Endothelial cell of umbilical vein (primary cell): Measurements from ENCODE around the gene CRLF1.

Experiments used
- CTCF ChIP-seq, 2 donors: IDR thresholded peaks; 1 replicate in 1 of 2; 2 replicates in 1 of 2; pipeline ENCODE4 v1.5.1; 2011; ENCODE audit warnings: low read length in 2 of 2, mild to moderate bottlenecking in 2 of 2, moderate library complexity in 2 of 2, control low read depth in 1 of 2, inconsistent platforms in 1 of 2, low read depth in 1 of 2; ENCODE audit not compliant: insufficient read depth in 1 of 2; ENCODE audit errors: extremely low read depth in 1 of 2
- EZH2 ChIP-seq: IDR thresholded peaks from 2 replicates; pipeline ENCODE4 v1.6.1; 2012; ENCODE audit warnings: borderline replicate concordance, low read depth, mild to moderate bottlenecking, moderate library complexity, low read length, inconsistent platforms; ENCODE audit not compliant: severe bottlenecking
- FOS ChIP-seq: IDR thresholded peaks from 2 replicates; pipeline ENCODE4 v1.6.1; 2011; ENCODE audit warnings: mild to moderate bottlenecking, low read length, moderate library complexity, borderline replicate concordance; ENCODE audit not compliant: insufficient read depth
- JUN ChIP-seq: IDR thresholded peaks from 2 replicates; pipeline ENCODE4 v1.6.1; 2011; ENCODE audit warnings: borderline replicate concordance, low read depth; ENCODE audit not compliant: insufficient read length, insufficient read depth
- MAX ChIP-seq: IDR thresholded peaks from 2 replicates; pipeline ENCODE4 v1.6.1; 2011; ENCODE audit not compliant: insufficient read depth, insufficient read length
- MYC ChIP-seq: IDR thresholded peaks from one replicate; pipeline ENCODE4 v1.6.1; 2011; ENCODE audit warnings: mild to moderate bottlenecking, low read depth, low read length
- POLR2A ChIP-seq: IDR thresholded peaks from 2 replicates; pipeline ENCODE4 v1.6.1; 2012; ENCODE audit warnings: low read depth, mild to moderate bottlenecking, control low read depth, low read length
- POLR2AphosphoS5 ChIP-seq: IDR thresholded peaks from 2 replicates; pipeline ENCODE4 v1.6.1; 2012; ENCODE audit warnings: low read depth, mild to moderate bottlenecking, control low read depth, low read length, moderate library complexity; ENCODE audit not compliant: insufficient read depth

- TF ChIP-seq POLR2A = no peak
- no peak for TF ChIP-seq CTCF (IDR thresholded peaks at IDR 0.05; ENCODE audit: extremely low read depth in 1 of 2, insufficient read depth in 1 of 2, low read depth in 1 of 2, low read length in 2 of 2)
- TF ChIP-seq EZH2 = no peak
- no peak for TF ChIP-seq FOS
- no peak for TF ChIP-seq MYC
- TF ChIP-seq POLR2AphosphoS5 = no peak
- TF ChIP-seq MAX = no peak
- TF ChIP-seq JUN = no peak
Measured at GRCh38 chr19:18650468-18651041, 44.0 kb upstream of the CRLF1 start.
